SKM-1 treated with dmso at 0.1 percent for 144 hours (cell line): ENCODE data around the gene GNAS.

ENCODE experiments used
- DNase-seq: peaks from one replicate; lab custom pipeline; 2025; ENCODE audit not compliant: unreplicated experiment; lab: John Stamatoyannopoulos, UW

Gene GNAS

GRCh38 chr20:58853466-58853865, 950 bp downstream of the GNAS start:
- DNase-seq, result no peak

GRCh38 chr20:58853976-58854637, 1.6 kb downstream of the GNAS start:
- DNase-seq, result no peak

GRCh38 chr20:58854638-58855471, 2.3 kb downstream of the GNAS start:
- DNase-seq, result no peak

GRCh38 chr20:58855506-58856389, 3.2 kb downstream of the GNAS start:
- DNase-seq, result no peak

GRCh38 chr20:58863044-58863790, 10.7 kb downstream of the GNAS start:
- no peak for DNase-seq

GRCh38 chr20:58864346-58864745, 11.8 kb downstream of the GNAS start:
- no peak for DNase-seq

GRCh38 chr20:58865843-58866242, 13.3 kb downstream of the GNAS start:
- no peak for DNase-seq

GRCh38 chr20:58867211-58867610, 14.7 kb downstream of the GNAS start:
- DNase-seq, result no peak

GRCh38 chr20:58868795-58869194, 16.3 kb downstream of the GNAS start:
- no peak for DNase-seq

GRCh38 chr20:58869662-58870227, 17.2 kb downstream of the GNAS start:
- no peak for DNase-seq

GRCh38 chr20:58870293-58871014, 17.9 kb downstream of the GNAS start:
- DNase-seq, result peak; percentile 29

GRCh38 chr20:58871533-58872102, 19.1 kb downstream of the GNAS start:
- DNase-seq, result no peak

GRCh38 chr20:58874469-58874868, 22.0 kb downstream of the GNAS start:
- DNase-seq, result no peak

- no peak for DNase-seq
These were observed 22.6 kb downstream of the GNAS start for GRCh38 chr20:58875111-58875510.

GRCh38 chr20:58875541-58876134, 23.1 kb downstream of the GNAS start:
- no peak for DNase-seq

- no peak for DNase-seq
These were observed 23.9 kb downstream of the GNAS start for GRCh38 chr20:58876437-58876836.

GRCh38 chr20:58877050-58877975, 24.8 kb downstream of the GNAS start:
- DNase-seq, result no peak

- no peak for DNase-seq
These were observed 25.5 kb downstream of the GNAS start for GRCh38 chr20:58877976-58878360.
